ENCODE measurements around the gene RNH1.

RNH1 gene

DNA sequence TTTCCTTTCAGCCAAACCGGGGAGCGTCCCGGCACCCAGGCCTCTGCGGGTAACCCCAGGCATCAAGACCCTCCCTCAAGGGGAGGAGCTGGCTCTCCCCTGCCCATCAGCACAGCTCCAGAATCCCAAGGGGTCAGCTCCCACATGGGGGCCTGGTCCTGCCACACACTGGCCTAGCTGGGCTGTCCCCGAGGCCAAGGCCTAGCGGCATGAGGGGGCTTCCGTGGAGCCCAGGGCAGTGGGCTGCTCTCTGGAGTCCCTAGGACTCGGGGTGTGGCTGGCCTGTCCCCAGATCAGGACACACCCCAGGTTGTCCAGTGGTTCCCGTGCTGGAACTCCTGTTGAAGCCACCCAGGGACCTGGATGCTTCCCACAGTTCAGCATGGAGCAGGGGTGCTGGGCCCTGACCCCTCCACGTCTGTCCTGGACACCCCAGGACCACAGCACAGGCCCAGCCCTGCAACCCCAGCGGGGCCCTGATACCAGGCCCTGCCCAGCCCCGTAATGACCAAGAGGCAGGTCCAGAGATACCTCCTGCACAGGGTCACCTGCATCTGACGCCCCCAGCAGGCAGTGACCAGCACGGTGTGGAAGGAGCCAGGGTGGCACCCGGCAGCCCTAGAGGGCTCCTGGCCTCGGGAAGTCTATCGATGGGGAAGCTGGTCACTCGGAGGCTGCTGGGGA, 22.8 kb upstream of the RNH1 start:
- Histone ChIP-seq H3K9ac (ENCODE audit: low read depth, low read length) (no peak overlapping the region), H3K27ac (ENCODE audit: low read length) (no peak overlapping the region), H3K4me3 (ENCODE audit: low read depth in 1 of 2, low read length in 2 of 2) (no peak overlapping the region), H3K4me2 (ENCODE audit: insufficient read depth, low read length) (no peak overlapping the region), H3K27me3 (ENCODE audit: insufficient read depth, low read length, poor library complexity) (no peaks in the 10 kb centered on the region), H4K20me1 (ENCODE audit: insufficient read depth, low read length) (peaks cover 36% of the 10 kb centered on the region), H2AFZ (ENCODE audit: low read depth, low read length) (no peak overlapping the region), H3K36me3 (ENCODE audit: insufficient read depth, low read length) (peaks cover 35% of the 10 kb centered on the region), H3K4me1 (ENCODE audit: insufficient read depth, low read length) (peaks cover 19% of the 10 kb centered on the region), H3K9me3 (ENCODE audit: insufficient read depth, low read length, severe bottlenecking) (no peaks in the 10 kb centered on the region), H3K79me2 (ENCODE audit: insufficient read depth, low read length) (peaks cover 16% of the 10 kb centered on the region)
- ATAC-seq (ENCODE audit: insufficient read depth, low read depth) (no peak), DNase-seq (no peak)
- TF ChIP-seq, protein P1, sequence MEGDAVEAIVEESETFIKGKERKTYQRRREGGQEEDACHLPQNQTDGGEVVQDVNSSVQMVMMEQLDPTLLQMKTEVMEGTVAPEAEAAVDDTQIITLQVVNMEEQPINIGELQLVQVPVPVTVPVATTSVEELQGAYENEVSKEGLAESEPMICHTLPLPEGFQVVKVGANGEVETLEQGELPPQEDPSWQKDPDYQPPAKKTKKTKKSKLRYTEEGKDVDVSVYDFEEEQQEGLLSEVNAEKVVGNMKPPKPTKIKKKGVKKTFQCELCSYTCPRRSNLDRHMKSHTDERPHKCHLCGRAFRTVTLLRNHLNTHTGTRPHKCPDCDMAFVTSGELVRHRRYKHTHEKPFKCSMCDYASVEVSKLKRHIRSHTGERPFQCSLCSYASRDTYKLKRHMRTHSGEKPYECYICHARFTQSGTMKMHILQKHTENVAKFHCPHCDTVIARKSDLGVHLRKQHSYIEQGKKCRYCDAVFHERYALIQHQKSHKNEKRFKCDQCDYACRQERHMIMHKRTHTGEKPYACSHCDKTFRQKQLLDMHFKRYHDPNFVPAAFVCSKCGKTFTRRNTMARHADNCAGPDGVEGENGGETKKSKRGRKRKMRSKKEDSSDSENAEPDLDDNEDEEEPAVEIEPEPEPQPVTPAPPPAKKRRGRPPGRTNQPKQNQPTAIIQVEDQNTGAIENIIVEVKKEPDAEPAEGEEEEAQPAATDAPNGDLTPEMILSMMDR (IDR thresholded peaks at IDR 0.05; ENCODE audit: borderline replicate concordance, extremely low read depth, low read length, poor library complexity, severe bottlenecking) = no peak
- TF ChIP-seq EZH2 (IDR thresholded peaks at IDR 0.05; ENCODE audit: borderline replicate concordance, low read depth, low read length, severe bottlenecking) = no peak

DNA sequence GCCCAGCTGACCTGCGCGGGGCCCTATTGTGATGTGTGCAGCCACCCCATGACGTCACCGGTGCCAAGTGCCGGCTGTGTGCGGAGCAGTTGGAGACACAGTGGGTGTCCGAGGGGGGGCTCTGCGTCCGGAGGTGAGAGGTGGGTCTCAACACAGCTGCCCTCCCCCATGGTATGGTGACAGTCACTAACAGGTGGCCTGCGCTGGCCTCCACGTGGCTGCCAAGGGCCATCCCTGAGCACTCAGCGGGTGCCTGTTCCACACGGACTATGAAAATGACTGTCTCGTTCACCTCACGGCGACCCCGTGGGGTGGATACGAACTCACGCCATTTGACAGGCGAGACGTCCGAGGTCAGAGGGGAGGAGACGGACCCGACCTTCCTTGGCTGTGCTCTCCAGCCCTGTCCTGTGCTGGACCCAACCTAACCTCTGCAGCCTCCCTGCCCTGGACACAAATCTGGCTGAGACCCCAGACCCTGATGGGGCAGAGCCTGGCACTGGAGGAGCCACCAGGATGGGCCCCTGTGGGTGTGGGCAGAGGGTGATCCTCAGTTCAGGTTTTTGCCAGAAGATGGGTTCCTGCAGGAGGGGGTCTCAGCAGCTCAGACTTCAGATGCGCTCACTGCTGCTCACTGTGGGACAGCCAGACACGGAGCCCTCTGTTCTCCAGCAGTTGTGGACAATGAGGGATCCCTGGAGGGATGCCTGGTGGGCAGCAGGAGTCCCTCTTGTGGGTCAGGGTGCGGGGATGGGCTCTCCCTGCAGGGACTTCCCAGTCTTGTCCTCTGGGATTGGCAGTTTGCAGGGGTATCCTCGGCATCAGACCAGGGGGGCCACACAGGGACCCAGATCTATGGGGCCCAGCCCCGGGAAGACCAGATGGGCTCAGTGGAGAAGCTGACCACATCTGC, 22.0 kb upstream of the RNH1 start:
- H3K27me3 ChIP-seq (ENCODE audit: insufficient read depth, low read length, poor library complexity) = no peaks in the 10 kb centered on the region
- H3K9ac ChIP-seq (ENCODE audit: low read depth, low read length) = no peak overlapping the region
- peaks cover 28% of the 10 kb centered on the region for H4K20me1 ChIP-seq (ENCODE audit: insufficient read depth, low read length)
- H3K9me3 ChIP-seq (ENCODE audit: insufficient read depth, low read length, severe bottlenecking) = no peaks in the 10 kb centered on the region
- H3K4me1 ChIP-seq (ENCODE audit: insufficient read depth, low read length) = peaks cover 11% of the 10 kb centered on the region
- H3K79me2 ChIP-seq (ENCODE audit: insufficient read depth, low read length) = peaks cover 8% of the 10 kb centered on the region
- no peak overlapping the region for H3K4me2 ChIP-seq (ENCODE audit: insufficient read depth, low read length)
- H2AFZ ChIP-seq (ENCODE audit: low read depth, low read length) = no peak overlapping the region
- ATAC-seq (ENCODE audit: insufficient read depth, low read depth) = no peak
- no peak for DNase-seq
- no peak overlapping the region for H3K27ac ChIP-seq (ENCODE audit: low read length)
- no peak overlapping the region for H3K4me3 ChIP-seq (ENCODE audit: low read depth in 1 of 2, low read length in 2 of 2)
- peaks cover 31% of the 10 kb centered on the region for H3K36me3 ChIP-seq (ENCODE audit: insufficient read depth, low read length)
- TF ChIP-seq EZH2 (IDR thresholded peaks at IDR 0.05; ENCODE audit: borderline replicate concordance, low read depth, low read length, severe bottlenecking) = no peak
- TF ChIP-seq, protein P1 (IDR thresholded peaks at IDR 0.05; ENCODE audit: borderline replicate concordance, extremely low read depth, low read length, poor library complexity, severe bottlenecking) = no peak

DNA sequence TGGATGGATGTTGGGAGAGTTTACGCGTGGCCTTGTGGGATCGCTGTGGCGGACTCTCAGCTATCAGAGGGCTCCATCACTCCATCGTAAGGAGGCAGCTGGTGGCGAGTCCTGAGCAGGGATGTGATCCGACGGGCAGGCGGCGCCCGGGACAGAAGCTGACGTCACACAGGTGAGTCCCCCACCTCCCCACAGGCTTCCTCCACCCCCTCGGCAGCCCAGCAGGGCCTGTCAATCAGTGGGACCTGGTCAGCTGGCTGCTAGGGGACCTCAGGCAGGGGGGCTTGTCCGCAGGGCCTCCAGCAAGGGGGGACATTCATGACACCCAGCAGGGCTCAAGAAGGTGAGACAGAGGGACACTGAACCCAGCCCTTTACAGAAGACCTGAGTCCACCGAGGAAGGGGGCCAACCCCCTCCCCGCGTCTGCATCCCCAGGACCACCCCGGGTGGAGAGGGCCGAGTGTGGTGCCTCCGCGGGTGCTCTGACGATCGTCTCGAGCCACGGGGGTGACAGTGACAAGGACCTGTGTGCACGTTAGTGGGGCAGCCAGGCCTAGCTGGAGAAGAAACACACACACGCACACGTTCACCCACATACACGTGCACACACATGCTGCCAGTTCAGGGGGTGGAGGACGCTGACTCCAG, 21.2 kb upstream of the RNH1 start:
- H3K4me1 ChIP-seq (ENCODE audit: insufficient read depth, low read length) = 0 out of 2 replicates have a peak, but pooled peaks cover 3% of the 10 kb centered on the region
- H3K9ac ChIP-seq (ENCODE audit: low read depth, low read length) = no peak overlapping the region
- ATAC-seq (ENCODE audit: insufficient read depth, low read depth) (no peak), DNase-seq (no peak)
- no peak overlapping the region for H2AFZ ChIP-seq (ENCODE audit: low read depth, low read length)
- H4K20me1 ChIP-seq (ENCODE audit: insufficient read depth, low read length) = peaks cover 20% of the 10 kb centered on the region
- TF ChIP-seq EZH2 (IDR thresholded peaks at IDR 0.05; ENCODE audit: borderline replicate concordance, low read depth, low read length, severe bottlenecking) = no peak
- H3K27ac ChIP-seq (ENCODE audit: low read length) = no peak overlapping the region
- H3K4me3 ChIP-seq (ENCODE audit: low read depth in 1 of 2, low read length in 2 of 2) = no peak overlapping the region
- no peak overlapping the region for H3K4me2 ChIP-seq (ENCODE audit: insufficient read depth, low read length)
- H3K9me3 ChIP-seq (ENCODE audit: insufficient read depth, low read length, severe bottlenecking) = no peaks in the 10 kb centered on the region
- peaks cover 23% of the 10 kb centered on the region for H3K36me3 ChIP-seq (ENCODE audit: insufficient read depth, low read length)
- H3K27me3 ChIP-seq (ENCODE audit: insufficient read depth, low read length, poor library complexity) = no peaks in the 10 kb centered on the region
- peaks cover under 1% of the 10 kb centered on the region; the same call in 1 of the 2 replicates for H3K79me2 ChIP-seq (ENCODE audit: insufficient read depth, low read length)

Data from DND-41 (cell line).